PC-3 (cell line): ENCODE data around the gene FHAD1.

Experiments
- EZH2 ChIP-seq: fragments of 300-600 bp; sonication (generic); IDR thresholded peaks from one replicate; pipeline ENCODE4 v1.6.1; 2017; ENCODE audit warnings: antibody characterized with exemption, mild to moderate bottlenecking, low read length; ENCODE audit not compliant: unreplicated experiment
- EZH2phosphoT487 ChIP-seq: fragments of 300-600 bp; sonication (generic); IDR thresholded peaks from 2 replicates; pipeline ENCODE4 v1.6.1; 2018; ENCODE audit warnings: mild to moderate bottlenecking, antibody characterized with exemption, low read length, borderline replicate concordance
- TF ChIP-seq, protein P1 (sequence below): fragments of 300-600 bp; sonication (generic); conservative IDR thresholded peaks from 2 replicates; pipeline ENCODE4 v1.5.1; 2017; ENCODE audit warnings: antibody characterized with exemption, low read depth, mild to moderate bottlenecking, low read length

DNA sequence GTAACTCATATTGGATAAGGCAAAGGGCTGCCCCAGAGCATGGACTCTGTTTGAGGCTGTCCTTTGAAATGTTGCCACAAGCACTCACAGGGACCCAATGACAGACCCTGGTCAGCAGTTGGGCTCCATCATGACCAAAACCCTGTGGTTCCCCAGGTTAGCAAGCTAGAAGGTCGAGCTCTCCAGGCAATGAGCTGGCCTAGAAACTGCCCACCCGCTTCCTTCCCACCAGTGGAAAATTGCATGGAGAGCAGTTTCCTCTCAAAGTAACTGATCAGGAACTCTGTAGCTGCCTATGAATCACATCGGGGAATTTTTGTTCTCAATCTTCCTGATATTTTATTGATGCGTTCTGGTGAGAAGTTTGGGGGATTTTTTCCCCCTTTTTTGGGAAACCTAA, 52.8 kb downstream of the FHAD1 start:
- TF ChIP-seq, protein P1, sequence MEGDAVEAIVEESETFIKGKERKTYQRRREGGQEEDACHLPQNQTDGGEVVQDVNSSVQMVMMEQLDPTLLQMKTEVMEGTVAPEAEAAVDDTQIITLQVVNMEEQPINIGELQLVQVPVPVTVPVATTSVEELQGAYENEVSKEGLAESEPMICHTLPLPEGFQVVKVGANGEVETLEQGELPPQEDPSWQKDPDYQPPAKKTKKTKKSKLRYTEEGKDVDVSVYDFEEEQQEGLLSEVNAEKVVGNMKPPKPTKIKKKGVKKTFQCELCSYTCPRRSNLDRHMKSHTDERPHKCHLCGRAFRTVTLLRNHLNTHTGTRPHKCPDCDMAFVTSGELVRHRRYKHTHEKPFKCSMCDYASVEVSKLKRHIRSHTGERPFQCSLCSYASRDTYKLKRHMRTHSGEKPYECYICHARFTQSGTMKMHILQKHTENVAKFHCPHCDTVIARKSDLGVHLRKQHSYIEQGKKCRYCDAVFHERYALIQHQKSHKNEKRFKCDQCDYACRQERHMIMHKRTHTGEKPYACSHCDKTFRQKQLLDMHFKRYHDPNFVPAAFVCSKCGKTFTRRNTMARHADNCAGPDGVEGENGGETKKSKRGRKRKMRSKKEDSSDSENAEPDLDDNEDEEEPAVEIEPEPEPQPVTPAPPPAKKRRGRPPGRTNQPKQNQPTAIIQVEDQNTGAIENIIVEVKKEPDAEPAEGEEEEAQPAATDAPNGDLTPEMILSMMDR, result no peak
- TF ChIP-seq EZH2 (no peak), EZH2phosphoT487 (no peak)
